Measurements from ENCODE around the gene SLC16A2. TPM values are rescaled to one million over a fixed set of nuclear protein-coding genes. Genes with fewer than 3 reads are reported as not detected.
A peak's percentile ranks its signal among the peaks of the same experiment; 100 is the strongest.
"Not testable (repeated sequence)": the region's sequence is repeated elsewhere in the genome, so short reads cannot be mapped to it uniquely, and the experiment has no call there.

SLC16A2 gene
- total and polyA plus RNA-seq, 2 donors from 2014 or later = 13.8 to 17.2 TPM

DNA sequence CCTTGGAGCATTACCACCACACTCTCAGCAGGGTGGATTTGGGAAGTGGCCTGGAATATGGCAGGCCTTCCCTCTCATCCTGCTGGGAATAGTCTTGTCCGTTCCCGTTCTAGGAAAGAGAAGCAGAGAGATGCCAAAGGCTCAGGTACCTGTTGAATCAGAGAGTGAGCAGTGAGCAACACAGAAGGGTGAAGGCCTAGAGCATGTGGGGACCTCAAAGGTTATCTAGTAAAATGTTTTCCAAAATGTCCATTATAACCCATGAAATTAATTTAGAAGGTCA, 30.8 kb downstream of the SLC16A2 start:
- H3K36me3 ChIP-seq (ENCODE audit: control insufficient read depth in 2 of 3, insufficient read depth in 3 of 3, low read length in 3 of 3) = no peaks in the 10 kb centered on the region
- no peak overlapping the region for H3K27ac ChIP-seq (ENCODE audit: low read depth in 2 of 2, low read length in 2 of 2)
- TF ChIP-seq, protein P1, sequence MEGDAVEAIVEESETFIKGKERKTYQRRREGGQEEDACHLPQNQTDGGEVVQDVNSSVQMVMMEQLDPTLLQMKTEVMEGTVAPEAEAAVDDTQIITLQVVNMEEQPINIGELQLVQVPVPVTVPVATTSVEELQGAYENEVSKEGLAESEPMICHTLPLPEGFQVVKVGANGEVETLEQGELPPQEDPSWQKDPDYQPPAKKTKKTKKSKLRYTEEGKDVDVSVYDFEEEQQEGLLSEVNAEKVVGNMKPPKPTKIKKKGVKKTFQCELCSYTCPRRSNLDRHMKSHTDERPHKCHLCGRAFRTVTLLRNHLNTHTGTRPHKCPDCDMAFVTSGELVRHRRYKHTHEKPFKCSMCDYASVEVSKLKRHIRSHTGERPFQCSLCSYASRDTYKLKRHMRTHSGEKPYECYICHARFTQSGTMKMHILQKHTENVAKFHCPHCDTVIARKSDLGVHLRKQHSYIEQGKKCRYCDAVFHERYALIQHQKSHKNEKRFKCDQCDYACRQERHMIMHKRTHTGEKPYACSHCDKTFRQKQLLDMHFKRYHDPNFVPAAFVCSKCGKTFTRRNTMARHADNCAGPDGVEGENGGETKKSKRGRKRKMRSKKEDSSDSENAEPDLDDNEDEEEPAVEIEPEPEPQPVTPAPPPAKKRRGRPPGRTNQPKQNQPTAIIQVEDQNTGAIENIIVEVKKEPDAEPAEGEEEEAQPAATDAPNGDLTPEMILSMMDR (IDR thresholded peaks at IDR 0.05; ENCODE audit: borderline replicate concordance, extremely low read depth, insufficient read depth) = no peak
- no peaks in the 10 kb centered on the region for H3K27me3 ChIP-seq (ENCODE audit: control insufficient read depth, insufficient read depth, low read length)
- intact Hi-C loops (cut with DNase I) = no loop called here
- DNase-seq = no peak
- FAIRE-seq = no peak
- no peaks in the 10 kb centered on the region for H3K9me3 ChIP-seq (ENCODE audit: control insufficient read depth in 2 of 3, insufficient read depth in 1 of 3, low read length in 3 of 3)
- no peak overlapping the region for H3K9ac ChIP-seq (ENCODE audit: low read length in 3 of 3)
- no peaks in the 10 kb centered on the region for H3K4me1 ChIP-seq (ENCODE audit: control insufficient read depth in 2 of 3, insufficient read depth in 2 of 3, low read depth in 1 of 3, low read length in 3 of 3)
- H3K4me3 ChIP-seq (ENCODE audit: low read length in 3 of 3) = no peak overlapping the region

DNA sequence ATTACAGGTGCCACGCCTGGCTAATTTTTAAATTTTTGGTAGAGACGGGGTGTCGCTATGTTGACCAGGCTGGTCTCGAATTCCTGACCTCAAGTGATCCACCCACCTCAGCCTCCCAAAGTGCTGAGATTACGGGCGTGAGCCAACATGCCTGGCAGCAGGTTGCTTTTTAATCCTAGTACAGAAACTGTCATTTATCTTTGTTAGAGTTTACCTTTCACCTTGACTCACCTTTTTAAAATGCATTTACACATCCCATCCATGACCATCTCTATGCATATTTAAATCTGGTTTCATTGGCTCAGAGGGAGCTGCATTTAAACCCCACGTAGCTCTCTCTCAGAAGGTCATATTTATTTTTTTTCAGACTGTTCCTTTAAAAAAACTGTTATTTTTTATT, 31.9 kb downstream of the SLC16A2 start:
- TF ChIP-seq, protein P1 (IDR thresholded peaks at IDR 0.05; ENCODE audit: borderline replicate concordance, extremely low read depth, insufficient read depth) = no peak
- DNase-seq (no peak), FAIRE-seq (no peak)
- H3K36me3 ChIP-seq (ENCODE audit: control insufficient read depth in 2 of 3, insufficient read depth in 3 of 3, low read length in 3 of 3) = no peaks in the 10 kb centered on the region
- H3K4me1 ChIP-seq (ENCODE audit: control insufficient read depth in 2 of 3, insufficient read depth in 2 of 3, low read depth in 1 of 3, low read length in 3 of 3) = no peaks in the 10 kb centered on the region
- H3K9me3 ChIP-seq (ENCODE audit: control insufficient read depth in 2 of 3, insufficient read depth in 1 of 3, low read length in 3 of 3) = no peaks in the 10 kb centered on the region
- H3K27me3 ChIP-seq (ENCODE audit: control insufficient read depth, insufficient read depth, low read length) = no peaks in the 10 kb centered on the region
- no peak overlapping the region for H3K4me3 ChIP-seq (ENCODE audit: low read length in 3 of 3)
- no peak overlapping the region for H3K9ac ChIP-seq (ENCODE audit: low read length in 3 of 3)
- intact Hi-C loops (cut with DNase I) = no loop called here
- no peak overlapping the region for H3K27ac ChIP-seq (ENCODE audit: low read depth in 2 of 2, low read length in 2 of 2)

GRCh38 chrX:74454233-74454632, 32.9 kb downstream of the SLC16A2 start:
- FAIRE-seq; H3K9me3 ChIP-seq (ENCODE audit: control insufficient read depth in 2 of 3, insufficient read depth in 1 of 3, low read length in 3 of 3); H3K9ac ChIP-seq (ENCODE audit: low read length in 3 of 3); H3K27me3 ChIP-seq (ENCODE audit: control insufficient read depth, insufficient read depth, low read length); DNase-seq; H3K27ac ChIP-seq (ENCODE audit: low read depth in 2 of 2, low read length in 2 of 2); intact Hi-C loops (cut with DNase I); H3K4me3 ChIP-seq (ENCODE audit: low read length in 3 of 3); H3K36me3 ChIP-seq (ENCODE audit: control insufficient read depth in 2 of 3, insufficient read depth in 3 of 3, low read length in 3 of 3); H3K4me1 ChIP-seq (ENCODE audit: control insufficient read depth in 2 of 3, insufficient read depth in 2 of 3, low read depth in 1 of 3, low read length in 3 of 3): not testable (repeated sequence)

DNA sequence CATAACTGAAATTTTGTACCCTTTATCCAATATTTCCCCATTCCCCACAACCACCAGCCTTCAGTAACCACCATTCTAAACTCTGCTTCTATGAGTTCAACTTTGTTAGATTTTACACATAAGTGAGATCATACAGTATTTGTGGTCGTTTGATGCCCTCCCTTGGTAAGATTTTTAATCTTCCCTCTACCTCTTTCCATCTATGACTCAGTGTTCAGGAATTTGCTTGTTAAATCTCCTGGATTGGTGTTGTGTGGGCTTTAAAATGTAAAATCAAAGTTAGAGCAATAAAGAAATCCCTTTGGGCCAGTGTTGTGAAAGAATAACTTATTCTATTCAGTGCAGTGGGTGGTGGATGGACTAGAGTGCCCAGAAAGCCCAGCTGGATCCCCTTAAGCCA, 37.4 kb downstream of the SLC16A2 start:
- no peaks in the 10 kb centered on the region for H3K9me3 ChIP-seq (ENCODE audit: control insufficient read depth in 2 of 3, insufficient read depth in 1 of 3, low read length in 3 of 3)
- FAIRE-seq (no peak), DNase-seq (peak in 2 of 5 donors; percentile 15 to 37)
- intact Hi-C loops (cut with DNase I) = no loop called here
- H3K36me3 ChIP-seq (ENCODE audit: control insufficient read depth in 2 of 3, insufficient read depth in 3 of 3, low read length in 3 of 3) = no peaks in the 10 kb centered on the region
- H3K9ac ChIP-seq (ENCODE audit: low read length in 3 of 3) = no peak overlapping the region
- H3K4me1 ChIP-seq (ENCODE audit: control insufficient read depth in 2 of 3, insufficient read depth in 2 of 3, low read depth in 1 of 3, low read length in 3 of 3) = no peaks in the 10 kb centered on the region
- TF ChIP-seq, protein P1 (IDR thresholded peaks at IDR 0.05; ENCODE audit: borderline replicate concordance, extremely low read depth, insufficient read depth) = no peak
- no peak overlapping the region for H3K27ac ChIP-seq (ENCODE audit: low read depth in 2 of 2, low read length in 2 of 2)
- H3K4me3 ChIP-seq (ENCODE audit: low read length in 3 of 3) = no peak overlapping the region
- H3K27me3 ChIP-seq (ENCODE audit: control insufficient read depth, insufficient read depth, low read length) = no peaks in the 10 kb centered on the region
